Peyer's patch (tissue), 4 donors: ENCODE data around the gene GFPT1. TPM values are rescaled to one million over a fixed set of nuclear protein-coding genes. Genes with fewer than 3 reads are reported as not detected.

Experiments used
- DNase-seq, 3 donors: peaks; one replicate each; pipeline ENCODE4 v3.0.0-alpha.2; 2017 to 2019
- H3K27ac ChIP-seq, 4 donors: fragments of 200-600 bp; sonication (generic); one replicate each; pipeline ENCODE4 v1.5.1; 2016 to 2019
- H3K27me3 ChIP-seq, 2 donors: fragments of 200-600 bp; sonication (generic); one replicate each; pipeline ENCODE4 v1.5.1; 2019
- H3K36me3 ChIP-seq, 3 donors: fragments of 200-600 bp; sonication (generic); one replicate each; pipeline ENCODE4 v1.5.1; 2016 to 2019
- H3K4me1 ChIP-seq, 4 donors: fragments of 200-600 bp; sonication (generic); one replicate each; pipeline ENCODE4 v1.5.1; 2016 to 2019
- H3K4me3 ChIP-seq, 4 donors: fragments of 200-600 bp; sonication (generic); 1 replicate in 3 of 4; 2 replicates in 1 of 4; pipeline ENCODE4 v1.5.1; 2016 to 2019; ENCODE audit warnings: mild to moderate bottlenecking in 1 of 4
- H3K9me3 ChIP-seq, 4 donors: fragments of 200-600 bp; sonication (generic); one replicate each; pipeline ENCODE4 v1.5.1; 2016 to 2019; ENCODE audit warnings: mild to moderate bottlenecking in 1 of 4
- CTCF ChIP-seq, 6 experiments: fragments of 450-650 bp in 4 of 6; fragments of 200-600 bp in 2 of 6; sonication (generic) in 1 of 6; IDR thresholded peaks; one replicate each; pipeline ENCODE4 v1.5.1; 2017 to 2019; ENCODE audit warnings: antibody characterized with exemption in 6 of 6, mild to moderate bottlenecking in 3 of 6, moderate library complexity in 1 of 6
- POLR2A ChIP-seq, 2 donors: fragments of 450-650 bp; IDR thresholded peaks; one replicate each; pipeline ENCODE4 v1.5.1; 2017; ENCODE audit warnings: antibody characterized with exemption in 2 of 2, mild to moderate bottlenecking in 2 of 2, moderate library complexity in 2 of 2
- total RNA-seq, 4 donors: library from RNA; depleted of rRNA; stranded (reverse); fragments of >200 nt; gene quantifications; one replicate each; pipeline ENCODE4 v1.1.0, GENCODE V29; 2016

Gene GFPT1
- total RNA-seq, 4 donors from 2014 or later: 31.8 to 59.1 (median 42.1) TPM

- TF ChIP-seq POLR2A (IDR thresholded peaks at IDR 0.05): no peak
- TF ChIP-seq CTCF (IDR thresholded peaks at IDR 0.05): no peak
- Histone ChIP-seq H3K36me3 (peaks cover 0 to 36% (median 0%) of the 10 kb centered on the region in 3 donors), H3K27ac (no peak overlapping the region), H3K4me1 (no peaks in the 10 kb centered on the region), H3K9me3 (no peaks in the 10 kb centered on the region), H3K27me3 (no peaks in the 10 kb centered on the region), H3K4me3 (no peak overlapping the region)
- no peak for DNase-seq
Measured at GRCh38 chr2:69322631-69323030, 64.4 kb downstream of the GFPT1 start.

- no peak for TF ChIP-seq CTCF (IDR thresholded peaks at IDR 0.05)
- no peak for TF ChIP-seq POLR2A (IDR thresholded peaks at IDR 0.05)
- no peak for DNase-seq
- no peaks in the 10 kb centered on the region for H3K27me3 ChIP-seq
- H3K36me3 ChIP-seq: no peaks in the 10 kb centered on the region
- H3K27ac ChIP-seq: no peak overlapping the region
- no peaks in the 10 kb centered on the region for H3K4me1 ChIP-seq
- no peak overlapping the region for H3K4me3 ChIP-seq
- no peaks in the 10 kb centered on the region for H3K9me3 ChIP-seq
Measured at GRCh38 chr2:69316550-69316949, 70.5 kb downstream of the GFPT1 start.

- TF ChIP-seq CTCF (IDR thresholded peaks at IDR 0.05) (no peak), POLR2A (IDR thresholded peaks at IDR 0.05) (no peak)
- no peak overlapping the region for H3K4me3 ChIP-seq
Measured at GRCh38 chr2:69315160-69315761, 71.8 kb downstream of the GFPT1 start.

GRCh38 chr2:69311024-69311416 is 76.0 kb downstream of the GFPT1 start:
- no peak for DNase-seq
- Histone ChIP-seq H3K27me3 (no peaks in the 10 kb centered on the region), H3K36me3 (no peaks in the 10 kb centered on the region), H3K9me3 (no peaks in the 10 kb centered on the region), H3K27ac (peak overlapping the region in 2 of 4 donors; percentile 84 to 90), H3K4me1 (peaks cover 4 to 44% (median 12%) of the 10 kb centered on the region in 4 donors), H3K4me3 (no peak overlapping the region)
- TF ChIP-seq CTCF (IDR thresholded peaks at IDR 0.05) (no peak), POLR2A (IDR thresholded peaks at IDR 0.05) (no peak)

More at GRCh38 chr2:69315160-69315761, 71.8 kb downstream of the GFPT1 start:
- Histone ChIP-seq H3K36me3 (no peaks in the 10 kb centered on the region), H3K9me3 (no peaks in the 10 kb centered on the region), H3K27ac (no peak overlapping the region), H3K27me3 (no peaks in the 10 kb centered on the region), H3K4me1 (peaks cover 0 to 8% (median under 1%) of the 10 kb centered on the region in 4 donors)
- no peak for DNase-seq

- Histone ChIP-seq H3K9me3 (no peaks in the 10 kb centered on the region), H3K27me3 (no peaks in the 10 kb centered on the region), H3K4me1 (peaks cover 4 to 48% (median 12%) of the 10 kb centered on the region in 4 donors), H3K4me3 (no peak overlapping the region), H3K36me3 (no peaks in the 10 kb centered on the region), H3K27ac (peak overlapping the region; percentile 1 to 90 (median 63))
- no peak for DNase-seq
- TF ChIP-seq CTCF (IDR thresholded peaks at IDR 0.05) (no peak), POLR2A (IDR thresholded peaks at IDR 0.05) (no peak)
Measured at GRCh38 chr2:69310111-69311023, 76.7 kb downstream of the GFPT1 start.
